ENCODE results near the gene HES7.

DNA sequence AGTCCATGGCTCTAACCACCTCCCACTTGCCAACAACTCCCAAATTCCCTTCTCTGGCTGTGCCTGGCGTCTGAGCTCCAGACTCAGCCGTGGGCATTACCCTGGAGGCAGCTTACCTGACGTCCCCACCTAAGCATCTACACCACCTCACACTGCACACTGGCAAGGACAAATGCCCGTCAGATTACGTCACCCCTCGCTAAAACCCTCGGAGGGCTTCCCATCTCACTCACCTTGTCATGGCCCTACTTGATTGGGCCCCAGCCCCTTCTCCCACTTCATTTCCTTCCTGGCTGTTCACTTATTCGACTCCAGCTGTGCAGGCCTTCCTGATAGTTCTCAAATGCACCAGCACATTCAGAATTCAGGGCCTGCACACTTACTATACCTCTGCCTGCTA, 19.0 kb downstream of the HES7 start:
- TF ChIP-seq, protein P1, sequence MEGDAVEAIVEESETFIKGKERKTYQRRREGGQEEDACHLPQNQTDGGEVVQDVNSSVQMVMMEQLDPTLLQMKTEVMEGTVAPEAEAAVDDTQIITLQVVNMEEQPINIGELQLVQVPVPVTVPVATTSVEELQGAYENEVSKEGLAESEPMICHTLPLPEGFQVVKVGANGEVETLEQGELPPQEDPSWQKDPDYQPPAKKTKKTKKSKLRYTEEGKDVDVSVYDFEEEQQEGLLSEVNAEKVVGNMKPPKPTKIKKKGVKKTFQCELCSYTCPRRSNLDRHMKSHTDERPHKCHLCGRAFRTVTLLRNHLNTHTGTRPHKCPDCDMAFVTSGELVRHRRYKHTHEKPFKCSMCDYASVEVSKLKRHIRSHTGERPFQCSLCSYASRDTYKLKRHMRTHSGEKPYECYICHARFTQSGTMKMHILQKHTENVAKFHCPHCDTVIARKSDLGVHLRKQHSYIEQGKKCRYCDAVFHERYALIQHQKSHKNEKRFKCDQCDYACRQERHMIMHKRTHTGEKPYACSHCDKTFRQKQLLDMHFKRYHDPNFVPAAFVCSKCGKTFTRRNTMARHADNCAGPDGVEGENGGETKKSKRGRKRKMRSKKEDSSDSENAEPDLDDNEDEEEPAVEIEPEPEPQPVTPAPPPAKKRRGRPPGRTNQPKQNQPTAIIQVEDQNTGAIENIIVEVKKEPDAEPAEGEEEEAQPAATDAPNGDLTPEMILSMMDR (IDR thresholded peaks at IDR 0.05) = no peak
- TF ChIP-seq POLR2AphosphoS5 (IDR thresholded peaks at IDR 0.05) = no peak
